Calu3 (cell line): ENCODE data around the gene SPC25. TPM values are rescaled to one million over a fixed set of nuclear protein-coding genes. Genes with fewer than 3 reads are reported as not detected.

Source experiments
- BruUV-seq: library from RNA; stranded (reverse); fragments of 400-500 nt; replicated peaks from 2 replicates; lab custom pipeline; 2021; lab: Mats Ljungman, UMichigan
- CTCF ChIA-PET: fragments of 300-600 bp; sonication (Branson Sonifier 250); formaldehyde crosslinking; loops from one replicate; lab custom pipeline; 2022; ENCODE audit warnings: antibody characterized with exemption; lab: Charles Lee
- DNase-seq: peaks from one replicate; pipeline ENCODE4 v3.0.0; 2022
- H3K27ac Mint-ChIP-seq: one replicate; pipeline ENCODE4 v1.8.0; 2022; ENCODE audit warnings: mixed read lengths; ENCODE audit not compliant: unreplicated experiment
- H3K27me3 Mint-ChIP-seq: one replicate; pipeline ENCODE4 v1.8.0; 2022; ENCODE audit warnings: mixed read lengths; ENCODE audit not compliant: unreplicated experiment
- H3K36me3 Mint-ChIP-seq: one replicate; pipeline ENCODE4 v1.8.0; 2022; ENCODE audit warnings: mild to moderate bottlenecking, moderate library complexity, mixed read lengths; ENCODE audit not compliant: insufficient read depth, unreplicated experiment
- H3K4me1 Mint-ChIP-seq: one replicate; pipeline ENCODE4 v1.8.0; 2022; ENCODE audit warnings: mild to moderate bottlenecking, low read depth, mixed read lengths; ENCODE audit not compliant: unreplicated experiment
- H3K4me3 Mint-ChIP-seq: one replicate; pipeline ENCODE4 v1.8.0; 2022; ENCODE audit warnings: mild to moderate bottlenecking, low read depth, moderate library complexity, mixed read lengths; ENCODE audit not compliant: unreplicated experiment
- H3K9me3 Mint-ChIP-seq: one replicate; pipeline ENCODE4 v1.8.0; 2022; ENCODE audit warnings: low read depth, mixed read lengths; ENCODE audit not compliant: unreplicated experiment
- CTCF ChIP-seq: fragments of 200-600 bp; IDR thresholded peaks from one replicate; pipeline ENCODE4 v1.8.0; 2022; ENCODE audit warnings: antibody characterized with exemption; ENCODE audit not compliant: unreplicated experiment
- intact Hi-C: fragments of 100-400 bp; cut with micrococcal nuclease; formaldehyde crosslinking; loops from one replicate; pipeline ENCODE4 v1.10.0; 2022; ENCODE audit not compliant: unreplicated experiment
- total RNA-seq: library from RNA; stranded (reverse); gene quantifications from 2 replicates; pipeline ENCODE4 v1.2.3, GENCODE V29; 2022

Gene SPC25
- total RNA-seq, 1 experiment from 2014 or later, result 77.0 TPM

- no TSS peak for BruUV-seq
- TF ChIP-seq CTCF, result no peak
- intact Hi-C loops, result no loop called here
- no peak for DNase-seq
- Mint-ChIP-seq H3K27me3 (no peaks in the 10 kb centered on the region), H3K4me3 (no peak overlapping the region), H3K36me3 (no peaks in the 10 kb centered on the region), H3K9me3 (no peaks in the 10 kb centered on the region), H3K4me1 (no peaks in the 10 kb centered on the region), H3K27ac (no peak overlapping the region)
- CTCF ChIA-PET, result no interaction called here
Observed at GRCh38 chr2:168897449-168897848, 7.2 kb upstream of the SPC25 start.

- CTCF ChIA-PET, result no interaction called here
- Mint-ChIP-seq H3K27me3 (no peaks in the 10 kb centered on the region), H3K4me3 (no peak overlapping the region), H3K27ac (no peak overlapping the region), H3K4me1 (no peaks in the 10 kb centered on the region), H3K9me3 (no peaks in the 10 kb centered on the region), H3K36me3 (no peaks in the 10 kb centered on the region)
- DNase-seq, result no peak
- no peak for TF ChIP-seq CTCF
- no TSS peak for BruUV-seq
- intact Hi-C loops, result no loop called here
Observed at GRCh38 chr2:168896783-168897182, 6.6 kb upstream of the SPC25 start.

GRCh38 chr2:168895771-168896170 lies 5.5 kb upstream of the SPC25 start:
- H3K27me3 Mint-ChIP-seq, result no peaks in the 10 kb centered on the region
- no peak for TF ChIP-seq CTCF
- no TSS peak for BruUV-seq
- H3K4me1 Mint-ChIP-seq, result no peaks in the 10 kb centered on the region
- no peak for DNase-seq
- no peaks in the 10 kb centered on the region for H3K9me3 Mint-ChIP-seq
- H3K27ac Mint-ChIP-seq, result no peak overlapping the region
- H3K4me3 Mint-ChIP-seq, result no peak overlapping the region
- peaks cover 2% of the 10 kb centered on the region for H3K36me3 Mint-ChIP-seq
- intact Hi-C loops, result no loop called here
- CTCF ChIA-PET, result no interaction called here

- no TSS peak for BruUV-seq
- intact Hi-C loops, result no loop called here
- no peaks in the 10 kb centered on the region for H3K9me3 Mint-ChIP-seq
- H3K27me3 Mint-ChIP-seq, result no peaks in the 10 kb centered on the region
- H3K4me3 Mint-ChIP-seq, result no peak overlapping the region
- H3K27ac Mint-ChIP-seq, result no peak overlapping the region
- no peaks in the 10 kb centered on the region for H3K4me1 Mint-ChIP-seq
- no peak for DNase-seq
- TF ChIP-seq CTCF, result no peak
- CTCF ChIA-PET, result no interaction called here
- peaks cover 12% of the 10 kb centered on the region for H3K36me3 Mint-ChIP-seq
Observed at GRCh38 chr2:168894720-168895119, 4.5 kb upstream of the SPC25 start.

GRCh38 chr2:168894101-168894500 lies 3.9 kb upstream of the SPC25 start:
- no peaks in the 10 kb centered on the region for H3K4me1 Mint-ChIP-seq
- no peak for DNase-seq
- H3K9me3 Mint-ChIP-seq, result no peaks in the 10 kb centered on the region
- no TSS peak for BruUV-seq
- TF ChIP-seq CTCF, result no peak
- intact Hi-C loops, result no loop called here
- no peak overlapping the region for H3K4me3 Mint-ChIP-seq
- CTCF ChIA-PET, result no interaction called here
- H3K27ac Mint-ChIP-seq, result no peak overlapping the region
- H3K36me3 Mint-ChIP-seq, result peaks cover 15% of the 10 kb centered on the region
- H3K27me3 Mint-ChIP-seq, result no peaks in the 10 kb centered on the region
